IPS DF 6.9 (cell line): ENCODE results near the gene BLOC1S1.

Source experiments
- DNase-seq: peaks from one replicate; pipeline ENCODE4 v3.0.0-alpha.2; 2013; ENCODE audit warnings: low read depth, low spot score
- H3K27ac ChIP-seq: one replicate; pipeline ENCODE4 v1.5.1; 2013; ENCODE audit warnings: low read length, control low read depth
- H3K27me3 ChIP-seq: 2 replicates; pipeline ENCODE4 v1.6.1; 2013; ENCODE audit warnings: mild to moderate bottlenecking, low read length; ENCODE audit not compliant: control insufficient read depth, insufficient read depth
- H3K36me3 ChIP-seq: 2 replicates; pipeline ENCODE4 v1.6.1; 2013; ENCODE audit warnings: low read length; ENCODE audit not compliant: control insufficient read depth, insufficient read depth
- H3K4me1 ChIP-seq: 2 replicates; pipeline ENCODE4 v1.6.1; 2013; ENCODE audit warnings: low read length; ENCODE audit not compliant: control insufficient read depth, insufficient read depth
- H3K4me3 ChIP-seq: 2 replicates; pipeline ENCODE4 v1.5.1; 2013; ENCODE audit warnings: mild to moderate bottlenecking, low read length
- H3K9me3 ChIP-seq: 2 replicates; pipeline ENCODE4 v1.6.1; 2013; ENCODE audit warnings: low read length, inconsistent platforms; ENCODE audit not compliant: control insufficient read depth, insufficient read depth
- WGBS: extraction: QIAGEN DNeasy Blood & Tissue Kit; methylation state at CpG from one replicate; pipeline ENCODE4 v1.1.7; 2013; ENCODE audit warnings: mixed read lengths, missing lambda C conversion rate; ENCODE audit not compliant: insufficient read length, insufficient coverage; 5-methylcytosine and 5-hydroxymethylcytosine counted together

BLOC1S1 gene

GRCh38 chr12:55694651-55695050, 21.2 kb upstream of the BLOC1S1 start:
- peaks cover 13% of the 10 kb centered on the region for H3K36me3 ChIP-seq
- no peaks in the 10 kb centered on the region for H3K9me3 ChIP-seq
- no peak overlapping the region for H3K27ac ChIP-seq
- no peaks in the 10 kb centered on the region for H3K4me1 ChIP-seq
- no peaks in the 10 kb centered on the region for H3K27me3 ChIP-seq
- DNase-seq = no peak
- H3K4me3 ChIP-seq = no peak overlapping the region
- WGBS = no CpG with 5 or more reads among the region's 4 CpGs

DNA sequence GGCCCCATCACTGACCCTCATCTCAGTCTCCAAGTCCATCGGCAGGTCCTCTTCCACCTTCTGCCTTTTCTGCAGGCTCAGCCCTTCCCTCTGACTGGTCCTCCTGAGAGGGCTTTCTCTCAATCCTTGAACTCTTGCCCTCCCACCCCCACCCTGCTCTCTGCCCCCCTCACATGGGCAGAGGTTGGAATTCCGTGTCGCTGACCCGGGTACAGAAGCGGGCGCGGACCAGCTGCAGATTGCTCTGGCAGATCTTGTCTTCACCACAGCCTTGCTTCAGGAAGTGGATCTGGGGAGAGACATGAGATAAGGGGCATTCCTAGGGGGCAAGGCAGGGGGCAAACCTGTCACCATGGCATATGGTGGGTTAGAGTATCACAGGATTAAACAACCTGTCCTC, 20.5 kb upstream of the BLOC1S1 start:
- H3K9me3 ChIP-seq = no peaks in the 10 kb centered on the region
- H3K36me3 ChIP-seq = peaks cover 13% of the 10 kb centered on the region
- no peak overlapping the region for H3K4me3 ChIP-seq
- DNase-seq = no peak
- no peaks in the 10 kb centered on the region for H3K4me1 ChIP-seq
- no peak overlapping the region for H3K27ac ChIP-seq
- no peaks in the 10 kb centered on the region for H3K27me3 ChIP-seq
- no CpG with 5 or more reads among the region's 7 CpGs for WGBS

GRCh38 chr12:55696141-55696540, 19.7 kb upstream of the BLOC1S1 start:
- Histone ChIP-seq H3K4me1 (no peaks in the 10 kb centered on the region), H3K9me3 (no peaks in the 10 kb centered on the region), H3K27ac (no peak overlapping the region), H3K36me3 (peaks cover 13% of the 10 kb centered on the region), H3K4me3 (no peak overlapping the region), H3K27me3 (no peaks in the 10 kb centered on the region)
- no CpG with 5 or more reads among the region's 6 CpGs for WGBS
- no peak for DNase-seq

DNA sequence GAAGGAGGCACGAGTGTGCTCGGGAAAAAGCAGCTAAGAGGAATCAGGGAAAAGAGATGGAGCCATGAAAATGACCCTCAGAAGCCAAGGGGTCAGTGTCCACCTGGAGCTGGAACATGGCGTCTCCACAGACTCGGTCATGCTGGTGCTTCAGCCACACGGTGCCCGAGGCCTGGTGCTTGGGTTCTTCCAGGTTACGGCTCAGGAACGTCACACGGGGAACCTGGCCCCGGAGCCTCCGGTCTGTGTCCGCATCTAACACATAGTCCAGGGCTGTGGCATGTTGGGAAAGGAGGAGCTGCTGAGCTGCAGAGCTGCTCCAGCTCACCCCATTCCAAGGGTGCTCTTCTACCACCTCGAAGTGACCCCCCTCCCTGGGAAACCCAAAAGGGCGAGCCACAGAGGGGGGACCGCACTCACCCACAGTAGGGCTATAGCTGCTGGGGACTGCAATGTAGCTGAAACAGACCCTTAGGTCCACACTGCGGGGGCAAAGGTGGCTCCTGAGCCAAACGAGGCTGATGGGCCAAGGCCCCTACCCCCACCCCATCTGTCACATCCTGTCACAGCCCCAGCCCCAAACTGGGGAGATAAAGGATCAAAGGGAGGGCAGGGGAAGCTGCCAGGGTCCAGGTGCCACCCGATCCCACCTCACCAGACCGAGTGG, 18.9 kb upstream of the BLOC1S1 start:
- Histone ChIP-seq H3K9me3 (no peaks in the 10 kb centered on the region), H3K27ac (no peak overlapping the region), H3K4me1 (no peaks in the 10 kb centered on the region), H3K4me3 (no peak overlapping the region), H3K27me3 (no peaks in the 10 kb centered on the region), H3K36me3 (peaks cover 13% of the 10 kb centered on the region)
- no CpG with 5 or more reads among the region's 19 CpGs for WGBS
- no peak for DNase-seq

DNA sequence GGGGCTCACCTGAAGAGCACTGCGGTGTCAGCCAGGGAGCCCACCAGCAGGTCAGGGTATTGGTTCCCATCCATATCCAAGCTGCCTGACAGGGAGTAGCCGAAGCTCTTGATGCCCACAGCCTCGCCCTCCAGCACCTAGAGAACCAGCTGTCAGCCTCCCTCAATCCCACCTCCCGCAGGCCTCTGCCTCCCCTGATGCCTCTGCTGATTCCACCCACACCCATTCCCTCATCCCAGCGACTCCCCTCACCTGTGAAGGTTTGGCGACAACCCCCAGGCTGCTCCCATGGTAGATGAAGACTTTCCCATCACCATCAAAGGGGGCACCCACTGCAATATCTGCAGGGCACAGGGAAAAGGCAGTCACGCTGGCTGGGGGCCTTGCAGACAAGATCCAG, 18.2 kb upstream of the BLOC1S1 start:
- Histone ChIP-seq H3K4me1 (no peaks in the 10 kb centered on the region), H3K9me3 (no peaks in the 10 kb centered on the region), H3K27me3 (no peaks in the 10 kb centered on the region), H3K4me3 (no peak overlapping the region), H3K36me3 (peaks cover 13% of the 10 kb centered on the region), H3K27ac (no peak overlapping the region)
- no CpG with 5 or more reads among the region's 7 CpGs for WGBS
- no peak for DNase-seq

DNA sequence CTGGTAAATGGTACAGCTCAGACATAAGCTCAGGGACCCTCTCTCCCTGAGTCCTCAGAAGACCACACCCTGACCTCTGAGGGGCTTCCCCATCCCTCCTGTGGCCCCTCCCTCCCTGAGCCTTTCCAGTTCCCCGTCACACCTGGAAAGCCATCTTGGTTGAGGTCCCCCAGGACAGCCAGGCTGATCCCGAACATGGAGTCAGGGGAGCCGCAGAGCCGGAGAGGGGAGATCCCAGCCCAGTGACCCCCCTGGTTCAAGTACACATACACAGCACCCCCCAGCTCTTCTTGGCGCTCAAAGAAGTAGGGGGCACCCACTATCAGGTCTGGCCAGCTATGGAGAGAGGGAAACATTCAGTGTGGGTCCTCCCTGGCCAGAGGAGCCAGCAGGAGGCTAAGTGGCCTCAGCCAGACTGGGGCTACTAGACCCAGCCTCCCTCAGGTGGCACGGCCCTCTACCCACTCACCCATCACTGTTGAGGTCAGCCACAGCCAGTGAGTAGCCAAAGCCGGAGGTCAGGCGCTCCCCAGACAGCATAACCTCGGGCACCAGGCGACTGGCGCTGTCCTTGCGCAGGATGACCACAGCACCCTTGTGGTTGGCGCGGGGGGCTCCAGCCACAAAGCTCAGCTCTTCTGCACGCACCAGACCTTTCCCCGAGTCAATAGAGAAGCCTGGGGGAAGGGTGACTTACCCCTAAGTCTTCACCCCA, 17.4 kb upstream of the BLOC1S1 start:
- WGBS = no CpG with 5 or more reads among the region's 16 CpGs
- Histone ChIP-seq H3K36me3 (peaks cover 13% of the 10 kb centered on the region), H3K4me1 (no peaks in the 10 kb centered on the region), H3K9me3 (no peaks in the 10 kb centered on the region), H3K27me3 (no peaks in the 10 kb centered on the region), H3K4me3 (no peak overlapping the region), H3K27ac (no peak overlapping the region)
- DNase-seq = no peak

DNA sequence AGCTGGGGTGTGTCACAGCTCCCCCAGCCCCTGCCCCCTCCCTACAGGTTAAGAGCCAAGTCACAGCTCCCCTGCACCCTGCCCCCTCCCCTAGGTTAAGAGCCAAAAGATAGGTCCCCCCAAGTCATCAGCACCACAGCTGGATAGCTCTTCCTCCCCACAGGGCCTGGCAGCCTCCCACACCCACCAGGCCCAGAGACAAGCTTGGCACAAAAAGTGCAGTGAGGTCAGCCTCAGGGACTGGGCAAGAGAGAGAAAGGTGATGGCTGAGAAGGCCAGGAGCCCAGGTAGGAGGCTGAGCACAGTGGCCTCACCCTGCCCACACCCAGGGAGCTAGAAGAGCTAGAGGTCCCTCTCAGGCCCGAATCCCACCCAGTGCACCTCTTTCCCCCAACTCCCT, 16.9 kb upstream of the BLOC1S1 start:
- H3K27me3 ChIP-seq = no peaks in the 10 kb centered on the region
- no peaks in the 10 kb centered on the region for H3K4me1 ChIP-seq
- no peak overlapping the region for H3K27ac ChIP-seq
- H3K4me3 ChIP-seq = no peak overlapping the region
- peaks cover 13% of the 10 kb centered on the region for H3K36me3 ChIP-seq
- WGBS = no CpG with 5 or more reads among the region's 1 CpG
- H3K9me3 ChIP-seq = no peaks in the 10 kb centered on the region
- DNase-seq = no peak

DNA sequence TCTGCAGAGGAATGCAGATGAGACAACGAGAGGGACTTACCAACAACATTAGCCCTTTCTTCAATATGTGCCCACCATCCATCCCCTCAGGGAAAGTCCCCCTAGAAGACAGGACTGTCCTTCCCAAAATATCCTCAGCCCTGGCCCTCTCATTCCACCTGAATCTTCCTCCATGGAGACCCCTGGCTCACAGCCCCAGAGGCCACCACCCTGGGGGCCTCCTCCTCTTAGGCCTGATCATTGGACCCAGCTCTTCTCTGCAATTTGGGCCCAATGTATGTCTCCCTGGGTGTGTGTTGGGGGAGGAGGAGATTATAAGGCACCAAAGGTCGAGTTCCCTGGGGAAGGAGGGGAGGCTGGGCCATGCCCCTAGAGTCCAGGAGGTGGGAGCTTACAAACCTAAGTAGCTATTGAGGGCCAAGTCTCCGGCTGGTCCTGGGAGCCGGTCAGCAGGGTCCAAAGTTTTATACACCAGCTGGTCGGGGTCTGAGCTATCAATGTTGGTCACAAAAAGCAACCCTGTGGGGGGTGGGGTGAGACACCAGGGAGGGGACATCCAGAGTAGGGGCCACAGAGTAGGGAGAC, 16.3 kb upstream of the BLOC1S1 start:
- Histone ChIP-seq H3K9me3 (no peaks in the 10 kb centered on the region), H3K27me3 (no peaks in the 10 kb centered on the region), H3K27ac (no peak overlapping the region), H3K36me3 (peaks cover 9% of the 10 kb centered on the region), H3K4me3 (no peak overlapping the region), H3K4me1 (no peaks in the 10 kb centered on the region)
- no peak for DNase-seq
- no CpG with 5 or more reads among the region's 5 CpGs for WGBS

DNA sequence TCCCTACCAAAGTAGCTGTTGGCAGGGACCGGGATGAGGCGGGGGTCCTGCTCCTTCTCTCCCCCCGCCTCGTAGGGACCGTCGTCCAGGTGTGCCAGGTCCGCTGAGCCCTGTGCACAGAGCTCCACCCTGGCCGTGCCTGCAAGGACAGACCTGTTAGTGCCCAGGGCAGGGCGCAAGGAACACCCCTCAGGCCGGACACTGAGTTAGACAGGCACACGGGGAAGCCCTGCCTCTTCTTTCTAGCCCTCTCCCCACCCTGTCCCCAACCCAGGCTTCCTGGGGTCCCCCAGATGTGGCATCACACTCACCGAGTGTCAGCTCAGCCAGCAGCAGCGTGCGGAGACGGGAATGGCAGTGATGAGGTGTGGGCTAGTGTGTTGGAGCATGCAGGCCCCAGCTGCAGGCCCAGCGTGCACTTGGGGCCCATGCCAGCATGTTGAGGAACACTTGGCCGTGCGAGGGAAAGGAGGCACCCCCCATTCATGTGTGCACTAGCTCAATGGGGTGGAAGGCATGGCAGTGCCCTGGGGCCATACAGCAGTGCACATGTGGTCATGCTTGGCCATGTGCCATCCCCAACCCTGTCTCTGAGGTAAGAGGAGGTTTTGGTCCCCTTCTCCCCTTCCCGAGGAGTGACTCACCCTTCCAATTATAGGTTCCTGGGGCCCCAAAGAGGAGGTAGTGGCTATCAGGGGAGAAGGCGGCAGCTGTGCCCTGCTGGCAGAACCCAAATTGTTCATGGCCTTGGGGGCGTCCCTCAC, 15.4 kb upstream of the BLOC1S1 start:
- DNase-seq = no peak

GRCh38 chr12:55702861-55703260, 13.0 kb upstream of the BLOC1S1 start:
- H3K36me3 ChIP-seq = no peaks in the 10 kb centered on the region
- no peak overlapping the region for H3K27ac ChIP-seq
- no peaks in the 10 kb centered on the region for H3K27me3 ChIP-seq
- no CpG with 5 or more reads among the region's 8 CpGs for WGBS
- no peak overlapping the region for H3K4me3 ChIP-seq
- DNase-seq = no peak
- H3K4me1 ChIP-seq = no peaks in the 10 kb centered on the region
- H3K9me3 ChIP-seq = no peaks in the 10 kb centered on the region

More for the DNA sequence above, 15.4 kb upstream of the BLOC1S1 start:
- Histone ChIP-seq H3K36me3 (peaks cover 2% of the 10 kb centered on the region), H3K4me3 (no peak overlapping the region), H3K9me3 (no peaks in the 10 kb centered on the region), H3K4me1 (no peaks in the 10 kb centered on the region), H3K27me3 (no peaks in the 10 kb centered on the region), H3K27ac (no peak overlapping the region)
- no CpG with 5 or more reads among the region's 21 CpGs for WGBS
